IMR-90 (cell line): ENCODE results near the gene AQP4.

Experiments
- CHD1 ChIP-seq: IDR thresholded peaks from 2 replicates; pipeline ENCODE4 v1.6.1; 2012; ENCODE audit warnings: low read depth, low read length, improper control_type of control experiment
- CTCF ChIP-seq: conservative IDR thresholded peaks from 2 replicates; pipeline ENCODE4 v1.5.1; 2012; ENCODE audit warnings: mild to moderate bottlenecking, low read depth, low read length, improper control_type of control experiment
- RAD21 ChIP-seq: IDR thresholded peaks from 2 replicates; pipeline ENCODE4 v1.6.1; 2012; ENCODE audit warnings: low read length, improper control_type of control experiment
- SMC3 ChIP-seq: fragments of 150-350 bp; IDR thresholded peaks from 2 replicates; pipeline ENCODE4 v1.6.1; 2016; ENCODE audit warnings: low read depth, mild to moderate bottlenecking, antibody characterized with exemption, low read length, moderate library complexity

- no peak for TF ChIP-seq CTCF
- TF ChIP-seq RAD21, result no peak
- no peak for TF ChIP-seq SMC3
- no peak for TF ChIP-seq CHD1
These were observed 44.3 kb downstream of the AQP4 start for GRCh38 chr18:26821181-26821580.
